ENCODE measurements around the gene KIFAP3. TPM values are rescaled to one million over a fixed set of nuclear protein-coding genes. Genes with fewer than 3 reads are reported as not detected.

KIFAP3 gene
- total and polyA plus RNA-seq, 2 of the 8 experiments (the other 6 are each of a cell fraction or from before 2014, with no cell fraction given): 1.3 to 3.2 TPM

GRCh38 chr1:169943963-169944526, 130.4 kb downstream of the KIFAP3 start (continued):
- no peak for TF ChIP-seq CHD7 (IDR thresholded peaks at IDR 0.05; ENCODE audit: insufficient replicate concordance, low read length)
- TF ChIP-seq SAP30 (IDR thresholded peaks at IDR 0.05; ENCODE audit: insufficient read depth, insufficient replicate concordance, low read length): no peak
- no peak for TF ChIP-seq SP2 (IDR thresholded peaks at IDR 0.05; ENCODE audit: low read length)
- TF ChIP-seq POU5F1 (IDR thresholded peaks at IDR 0.05; ENCODE audit: low read depth, low read length): no peak
- TF ChIP-seq NRF1 (IDR thresholded peaks at IDR 0.05; ENCODE audit: low read depth, low read length): no peak
- TF ChIP-seq RAD21 (IDR thresholded peaks at IDR 0.05 in 1 of 2, conservative IDR thresholded peaks at IDR 0.05 in 1 of 2; ENCODE audit: low read depth in 2 of 2, low read length in 2 of 2): no peak
- TF ChIP-seq JUND (IDR thresholded peaks at IDR 0.05; ENCODE audit: low read length): no peak
- TF ChIP-seq BRCA1 (IDR thresholded peaks at IDR 0.05; ENCODE audit: low read depth, low read length): no peak
- TF ChIP-seq CHD2 (IDR thresholded peaks at IDR 0.05; ENCODE audit: low read length): no peak
- no peak for TF ChIP-seq KDM5A (IDR thresholded peaks at IDR 0.05; ENCODE audit: low read length)
- no peak for TF ChIP-seq POLR2AphosphoS5 (IDR thresholded peaks at IDR 0.05; ENCODE audit: low read depth, low read length)
- no peak for TF ChIP-seq BCL11A (IDR thresholded peaks at IDR 0.05; ENCODE audit: low read depth in 2 of 2, low read length in 2 of 2)

Data from H1 (cell line).